ENCODE results near the gene CARD11.

CARD11 gene

DNA sequence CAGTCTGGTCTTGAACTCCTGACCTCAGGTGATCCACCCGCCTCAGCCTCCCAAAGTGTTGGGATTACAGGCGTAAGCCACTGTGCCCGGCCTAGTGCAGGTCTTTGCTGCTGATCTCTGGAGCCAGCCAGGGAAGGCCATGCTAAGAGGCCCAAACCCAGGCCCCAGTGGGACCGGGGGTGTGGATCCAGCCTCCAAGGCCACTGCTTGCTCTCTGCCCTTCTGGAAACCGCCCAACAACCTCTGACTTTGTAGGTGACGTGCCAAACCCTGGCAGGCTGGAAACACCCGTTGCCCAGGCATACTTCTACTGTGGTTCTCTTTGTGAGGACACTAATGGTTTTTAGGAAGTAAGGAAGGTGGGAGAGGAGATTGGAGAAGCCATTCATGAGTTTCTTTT, 116.1 kb downstream of the CARD11 start:
- DNase-seq (ENCODE audit: insufficient read length, low spot score) (no peak), FAIRE-seq (no peak)
- TF ChIP-seq, protein P1, sequence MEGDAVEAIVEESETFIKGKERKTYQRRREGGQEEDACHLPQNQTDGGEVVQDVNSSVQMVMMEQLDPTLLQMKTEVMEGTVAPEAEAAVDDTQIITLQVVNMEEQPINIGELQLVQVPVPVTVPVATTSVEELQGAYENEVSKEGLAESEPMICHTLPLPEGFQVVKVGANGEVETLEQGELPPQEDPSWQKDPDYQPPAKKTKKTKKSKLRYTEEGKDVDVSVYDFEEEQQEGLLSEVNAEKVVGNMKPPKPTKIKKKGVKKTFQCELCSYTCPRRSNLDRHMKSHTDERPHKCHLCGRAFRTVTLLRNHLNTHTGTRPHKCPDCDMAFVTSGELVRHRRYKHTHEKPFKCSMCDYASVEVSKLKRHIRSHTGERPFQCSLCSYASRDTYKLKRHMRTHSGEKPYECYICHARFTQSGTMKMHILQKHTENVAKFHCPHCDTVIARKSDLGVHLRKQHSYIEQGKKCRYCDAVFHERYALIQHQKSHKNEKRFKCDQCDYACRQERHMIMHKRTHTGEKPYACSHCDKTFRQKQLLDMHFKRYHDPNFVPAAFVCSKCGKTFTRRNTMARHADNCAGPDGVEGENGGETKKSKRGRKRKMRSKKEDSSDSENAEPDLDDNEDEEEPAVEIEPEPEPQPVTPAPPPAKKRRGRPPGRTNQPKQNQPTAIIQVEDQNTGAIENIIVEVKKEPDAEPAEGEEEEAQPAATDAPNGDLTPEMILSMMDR (IDR thresholded peaks at IDR 0.05; ENCODE audit: insufficient read depth, missing control alignments), result no peak

- DNase-seq (ENCODE audit: insufficient read length, low spot score), result no peak
- TF ChIP-seq, protein P1 (IDR thresholded peaks at IDR 0.05; ENCODE audit: insufficient read depth, missing control alignments), result no peak
Measured at GRCh38 chr7:2926896-2927405, 116.7 kb downstream of the CARD11 start.

DNA sequence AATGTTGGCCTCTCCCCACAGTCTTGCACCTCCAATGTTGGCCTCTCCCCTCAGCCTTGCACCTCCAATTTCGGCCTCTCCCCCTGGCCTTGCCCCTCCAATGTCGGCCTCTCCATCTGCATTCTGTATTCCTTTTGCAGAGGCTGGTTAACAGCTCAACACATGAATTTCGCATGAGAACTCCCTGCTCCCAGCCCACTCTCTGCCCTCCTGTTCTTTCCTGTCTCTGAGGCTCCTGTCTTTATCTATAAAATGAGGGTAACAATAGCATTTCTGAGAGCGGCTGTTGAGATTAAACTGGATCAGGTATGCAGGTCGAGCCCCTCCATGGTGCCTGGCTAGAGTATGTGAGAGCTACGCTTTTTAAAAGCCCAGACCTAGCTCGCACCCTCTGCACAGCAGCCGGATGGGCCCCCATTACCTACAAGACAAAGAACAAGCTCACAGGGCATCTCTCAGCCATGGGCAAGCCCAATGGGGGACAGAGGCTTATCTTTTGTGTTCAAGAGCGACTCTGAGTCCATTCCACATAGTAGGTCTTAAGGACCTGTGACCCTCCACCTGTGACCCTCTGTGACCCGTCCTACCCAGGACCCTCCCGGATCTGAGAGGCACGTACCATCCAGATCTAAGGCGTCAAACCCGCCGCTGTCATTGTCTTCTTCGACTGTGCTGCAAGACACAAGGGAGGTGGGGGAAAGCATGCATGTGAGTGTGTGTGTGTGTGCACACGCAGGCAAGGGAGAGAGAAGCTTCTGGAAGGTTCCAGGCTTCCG, 117.4 kb downstream of the CARD11 start:
- TF ChIP-seq, protein P1 (IDR thresholded peaks at IDR 0.05; ENCODE audit: insufficient read depth, missing control alignments), result no peak
- no peak for DNase-seq (ENCODE audit: insufficient read length, low spot score)
- FAIRE-seq, result no peak

More at GRCh38 chr7:2926896-2927405, 116.7 kb downstream of the CARD11 start:
- FAIRE-seq, result no peak

- FAIRE-seq (no peak), DNase-seq (ENCODE audit: insufficient read length, low spot score) (no peak)
- TF ChIP-seq, protein P1 (IDR thresholded peaks at IDR 0.05; ENCODE audit: insufficient read depth, missing control alignments), result no peak
Measured at GRCh38 chr7:2924866-2925840, 118.5 kb downstream of the CARD11 start.

DNA sequence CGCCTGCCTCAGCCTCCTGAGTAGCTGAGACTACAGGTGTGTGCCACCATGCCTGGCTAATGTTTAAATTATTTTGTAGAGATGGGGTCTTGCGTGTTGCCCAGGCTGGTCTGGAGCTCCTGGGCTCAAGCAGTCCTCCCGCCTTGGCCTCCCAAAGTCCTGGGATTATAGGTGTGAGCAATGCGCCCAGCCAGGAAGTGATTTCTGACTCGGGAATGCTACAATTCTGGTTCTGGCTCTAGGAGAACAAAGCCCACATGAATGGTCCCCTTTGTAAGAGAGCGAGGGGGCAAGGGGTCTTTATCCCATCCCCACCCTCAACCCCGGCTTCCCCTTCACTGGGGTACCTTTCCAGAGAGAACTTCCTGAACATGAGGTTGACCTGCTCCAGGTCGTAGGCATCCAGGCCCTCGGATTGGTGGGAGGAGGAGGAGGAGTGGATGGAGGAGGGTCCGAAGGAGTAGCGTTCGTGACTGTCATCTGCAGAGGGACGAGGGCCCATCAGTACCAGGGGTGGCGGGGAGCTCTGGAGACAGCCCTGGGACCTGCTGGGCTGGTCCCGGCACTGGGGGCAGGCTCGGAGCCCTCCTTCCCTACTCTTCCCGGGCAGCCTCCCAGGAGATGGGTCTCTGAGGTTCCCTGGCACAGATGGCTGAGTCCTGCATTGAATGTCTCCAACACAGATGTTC, 119.6 kb downstream of the CARD11 start:
- DNase-seq (ENCODE audit: insufficient read length, low spot score) (no peak), FAIRE-seq (no peak)
- TF ChIP-seq, protein P1 (IDR thresholded peaks at IDR 0.05; ENCODE audit: insufficient read depth, missing control alignments), result no peak

DNA sequence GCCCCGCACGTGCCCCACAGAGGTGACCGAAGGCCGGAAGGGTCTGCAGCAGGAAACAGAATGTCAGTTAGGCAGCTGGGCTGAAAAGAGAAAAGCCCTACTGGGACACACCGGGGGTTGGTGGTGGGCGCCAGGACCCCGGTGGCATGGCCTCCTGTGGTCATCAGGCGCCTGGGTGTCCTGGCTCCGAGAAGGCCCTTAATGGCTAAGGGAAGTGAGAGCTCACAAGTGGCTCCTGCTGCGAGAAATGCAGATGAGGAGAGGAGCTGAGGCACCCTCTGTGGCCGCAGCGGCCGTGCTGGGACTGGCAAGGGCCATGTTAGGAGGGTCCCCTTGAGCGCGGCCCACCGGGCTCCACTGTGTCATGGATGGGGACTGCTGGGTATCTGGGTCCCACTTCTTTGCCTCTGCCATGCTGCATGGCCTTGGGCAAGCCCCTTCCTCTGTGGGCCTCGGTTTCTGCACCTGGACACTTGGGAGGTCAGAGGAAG, 120.3 kb downstream of the CARD11 start:
- FAIRE-seq, result no peak
- TF ChIP-seq, protein P1 (IDR thresholded peaks at IDR 0.05; ENCODE audit: insufficient read depth, missing control alignments), result no peak
- no peak for DNase-seq (ENCODE audit: insufficient read length, low spot score)
